ENCODE results near the gene MCM5. TPM values are rescaled to one million over a fixed set of nuclear protein-coding genes. Genes with fewer than 3 reads are reported as not detected.
A peak's percentile ranks its signal among the peaks of the same experiment; 100 is the strongest.

The MCM5 gene
- total and polyA plus RNA-seq, 2 of the 13 experiments (the other 11 are each of a cell fraction or from before 2014, with no cell fraction given): 40.2 to 93.5 TPM

- peak overlapping the region; percentile 38; the same call in 1 of the 2 replicates for H3K9ac ChIP-seq (ENCODE audit: insufficient read depth, low read depth, low read length)
- WGBS (ENCODE audit: low lambda C conversion rate): 81% methylated on average over 3 of the region's 3 CpGs
- H3K27me3 ChIP-seq (ENCODE audit: control insufficient read depth in 1 of 2, insufficient read depth in 2 of 2, low read length in 2 of 2): no peaks in the 10 kb centered on the region; a peak in 1 of 5 replicates
- in situ Hi-C loops (cut with HindIII; ENCODE audit: extremely low pct_ligation_motif_present, low pct_unique_long_range_greater_than_20kb) (no loop called here), intact Hi-C loops (cut with micrococcal nuclease; ENCODE audit: unreplicated experiment) (no loop called here)
- DNase-seq (ENCODE audit: low spot score) (no peak), FAIRE-seq (no peak), ATAC-seq (no peak)
- H3K4me1 ChIP-seq (ENCODE audit: insufficient read depth, low read length): peaks cover 73% of the 10 kb centered on the region
- BruUV-seq (replicated peaks): no TSS peak
- H2AFZ ChIP-seq (ENCODE audit: low read length): no peak overlapping the region
- peaks cover 4% of the 10 kb centered on the region; the same call in 1 of the 2 replicates for H4K20me1 ChIP-seq (ENCODE audit: insufficient read depth, low read length)
- ChIA-PET CTCF (ENCODE audit: low intra/inter-chr PET ratio, low total read pairs) (no interaction called here), POLR2A (no interaction called here)
- no peak overlapping the region for H3K27ac ChIP-seq (ENCODE audit: extremely low read length, insufficient read depth, low read length)
- peak; percentile 19; the same call in 1 of the 2 replicates for TF ChIP-seq CEBPB (IDR thresholded peaks at IDR 0.05; ENCODE audit: borderline replicate concordance, low read depth, low read length)
- no peak for TF ChIP-seq ZNF180 (CRISPR knock-in tag; IDR thresholded peaks at IDR 0.05; ENCODE audit: borderline replicate concordance, low read depth)
- H3K4me2 ChIP-seq (ENCODE audit: low read depth, low read length): peak overlapping the region; percentile 46
- H3K9me3 ChIP-seq (ENCODE audit: low read length): no peaks in the 10 kb centered on the region
- peaks cover 14 to 25% of the 10 kb centered on the region in 2 experiments for H3K36me3 ChIP-seq (replicated peaks in 1 of 2; ENCODE audit: control insufficient read depth in 1 of 2, insufficient read depth in 2 of 2, low read length in 2 of 2)
- H3K79me2 ChIP-seq (ENCODE audit: insufficient read depth, low read length): peaks cover 22% of the 10 kb centered on the region
- no peak overlapping the region for H3K4me3 ChIP-seq (replicated peaks in 1 of 3; ENCODE audit: insufficient read depth in 1 of 3, low read depth in 2 of 3, low read length in 3 of 3)
Measured at GRCh38 chr22:35383679-35384071, 16.3 kb upstream of the MCM5 start.

- no TSS peak for BruUV-seq (replicated peaks)
- peak overlapping the region in 1 of 3 experiments; percentile 15; a peak in 1 of 6 replicates for H3K4me3 ChIP-seq (replicated peaks in 1 of 3; ENCODE audit: insufficient read depth in 1 of 3, low read depth in 2 of 3, low read length in 3 of 3)
- intact Hi-C loops (cut with micrococcal nuclease; ENCODE audit: unreplicated experiment) (no loop called here), in situ Hi-C loops (cut with HindIII; ENCODE audit: extremely low pct_ligation_motif_present, low pct_unique_long_range_greater_than_20kb) (no loop called here)
- TF ChIP-seq ZNF768 (CRISPR knock-in tag; IDR thresholded peaks at IDR 0.05): peak; percentile 59
- TF ChIP-seq MEIS2 (CRISPR knock-in tag; IDR thresholded peaks at IDR 0.05): no peak
- TF ChIP-seq ZNF713 (CRISPR knock-in tag; IDR thresholded peaks at IDR 0.05): no peak
- no peak for TF ChIP-seq ZNF33B (CRISPR knock-in tag; IDR thresholded peaks at IDR 0.05)
- TF ChIP-seq NONO (IDR thresholded peaks at IDR 0.05): no peak
- no peak for TF ChIP-seq NONO (CRISPR knock-in tag; conservative IDR thresholded peaks at IDR 0.05)
- DNase-seq (ENCODE audit: low spot score): no peak
- no peaks in the 10 kb centered on the region; a peak in 1 of 5 replicates for H3K27me3 ChIP-seq (ENCODE audit: control insufficient read depth in 1 of 2, insufficient read depth in 2 of 2, low read length in 2 of 2)
- no peak for ATAC-seq
- H2AFZ ChIP-seq (ENCODE audit: low read length): no peak overlapping the region
- no peak overlapping the region for H3K27ac ChIP-seq (ENCODE audit: extremely low read length, insufficient read depth, low read length)
- no peak overlapping the region for H3K9ac ChIP-seq (ENCODE audit: insufficient read depth, low read depth, low read length)
- H3K9me3 ChIP-seq (ENCODE audit: low read length): no peaks in the 10 kb centered on the region
- ChIA-PET CTCF (ENCODE audit: low intra/inter-chr PET ratio, low total read pairs) (no interaction called here), POLR2A (interaction anchor here (0.7 kb wide), 1 partner anchor 739 kb away, joined by 3 read pairs; no protein-coding TSS in a partner anchor)
- peak overlapping the region; percentile 32; the same call in 1 of the 2 replicates for H3K4me2 ChIP-seq (ENCODE audit: low read depth, low read length)
- FAIRE-seq: no peak
- peaks cover 14 to 25% of the 10 kb centered on the region in 2 experiments for H3K36me3 ChIP-seq (replicated peaks in 1 of 2; ENCODE audit: control insufficient read depth in 1 of 2, insufficient read depth in 2 of 2, low read length in 2 of 2)
- H3K4me1 ChIP-seq (ENCODE audit: insufficient read depth, low read length): peaks cover 65% of the 10 kb centered on the region
- peaks cover 4% of the 10 kb centered on the region; the same call in 1 of the 2 replicates for H4K20me1 ChIP-seq (ENCODE audit: insufficient read depth, low read length)
- 86% methylated on average over 3 of the region's 4 CpGs for WGBS (ENCODE audit: low lambda C conversion rate)
- H3K79me2 ChIP-seq (ENCODE audit: insufficient read depth, low read length): peaks cover 22% of the 10 kb centered on the region
Measured at GRCh38 chr22:35384527-35384926, 15.4 kb upstream of the MCM5 start.

All from HepG2 (cell line).